Natural killer cell (primary cell): Measurements from ENCODE around the gene ZNF337. TPM values are rescaled to one million over a fixed set of nuclear protein-coding genes. Genes with fewer than 3 reads are reported as not detected.

Experiments used
- ATAC-seq, 3 donors: fragments of 150-1000 bp in 2 of 3; fragments of 200-7000 bp in 1 of 3; cut with Tn5 transposase; 1 replicate in 1 of 3; 2 replicates in 2 of 3; pipeline ENCODE4 v1.10.0; 2021; ENCODE audit warnings: mild to moderate bottlenecking in 2 of 3, moderate library complexity in 2 of 3
- DNase-seq, 2 donors: peaks; one replicate each; pipeline versions ENCODE4 v3.0.0 to v3.0.0-alpha.2; 2013 to 2021; ENCODE audit warnings: mixed read lengths in 1 of 2
- H3K27ac ChIP-seq: one replicate; pipeline ENCODE4 v1.5.1; 2013; ENCODE audit warnings: mild to moderate bottlenecking, low read length
- H3K27me3 ChIP-seq: one replicate; pipeline ENCODE4 v1.6.1; 2013; ENCODE audit warnings: low read length; ENCODE audit not compliant: control insufficient read depth, insufficient read depth
- H3K36me3 ChIP-seq: one replicate; pipeline ENCODE4 v1.6.1; 2013; ENCODE audit warnings: low read length; ENCODE audit not compliant: control insufficient read depth, insufficient read depth
- H3K4me1 ChIP-seq: one replicate; pipeline ENCODE4 v1.6.1; 2013; ENCODE audit warnings: low read length; ENCODE audit not compliant: control insufficient read depth, insufficient read depth
- H3K4me3 ChIP-seq: one replicate; pipeline ENCODE4 v1.5.1; 2013; ENCODE audit warnings: low read length
- H3K9me3 ChIP-seq: one replicate; pipeline ENCODE4 v1.6.1; 2013; ENCODE audit warnings: low read length; ENCODE audit not compliant: control insufficient read depth, insufficient read depth
- H3K27ac Mint-ChIP-seq, 2 donors: one replicate each; pipeline ENCODE4 v1.8.0; 2022; ENCODE audit warnings: mild to moderate bottlenecking in 2 of 2, mixed read lengths in 2 of 2, moderate library complexity in 1 of 2
- H3K27me3 Mint-ChIP-seq, 2 donors: one replicate each; pipeline ENCODE4 v1.8.0; 2022; ENCODE audit warnings: low read depth in 2 of 2, mixed read lengths in 2 of 2
- H3K36me3 Mint-ChIP-seq: one replicate; pipeline ENCODE4 v1.8.0; 2022; ENCODE audit warnings: mixed read lengths
- H3K4me1 Mint-ChIP-seq, 2 donors: one replicate each; pipeline ENCODE4 v1.8.0; 2022; ENCODE audit warnings: mixed read lengths in 2 of 2
- H3K4me3 Mint-ChIP-seq: one replicate; pipeline ENCODE4 v1.8.0; 2022; ENCODE audit warnings: mild to moderate bottlenecking, moderate library complexity, mixed read lengths
- H3K9me3 Mint-ChIP-seq, 2 donors: one replicate each; pipeline ENCODE4 v1.8.0; 2022; ENCODE audit warnings: mixed read lengths in 2 of 2
- WGBS: methylation state at CpG from one replicate; pipeline ENCODE4 v1.1.7; 2013; ENCODE audit warnings: missing lambda C conversion rate; ENCODE audit not compliant: insufficient coverage; 5-methylcytosine and 5-hydroxymethylcytosine counted together
- intact Hi-C: fragments of 100-400 bp; cut with micrococcal nuclease; formaldehyde crosslinking; loops from one replicate; pipeline ENCODE4 v1.14.2; 2022
- total RNA-seq, 4 donors: library from RNA; stranded (reverse); fragments of 120-200 nt in 1 of 4; gene quantifications; one replicate each; pipeline versions ENCODE4 v1.2.3 to v1.2.4, GENCODE V29; 2013 to 2022
- TF ChIP-seq, protein P1 (sequence below): fragments of 200-600 bp; IDR thresholded peaks from one replicate; pipeline ENCODE4 v1.8.0; 2022; ENCODE audit warnings: antibody characterized with exemption

Gene ZNF337
- total RNA-seq, 3 donors from 2014 or later (not counting 1 experiment from before 2014, with no cell fraction given): 17.6 to 25.3 (median 18.0) TPM

DNA sequence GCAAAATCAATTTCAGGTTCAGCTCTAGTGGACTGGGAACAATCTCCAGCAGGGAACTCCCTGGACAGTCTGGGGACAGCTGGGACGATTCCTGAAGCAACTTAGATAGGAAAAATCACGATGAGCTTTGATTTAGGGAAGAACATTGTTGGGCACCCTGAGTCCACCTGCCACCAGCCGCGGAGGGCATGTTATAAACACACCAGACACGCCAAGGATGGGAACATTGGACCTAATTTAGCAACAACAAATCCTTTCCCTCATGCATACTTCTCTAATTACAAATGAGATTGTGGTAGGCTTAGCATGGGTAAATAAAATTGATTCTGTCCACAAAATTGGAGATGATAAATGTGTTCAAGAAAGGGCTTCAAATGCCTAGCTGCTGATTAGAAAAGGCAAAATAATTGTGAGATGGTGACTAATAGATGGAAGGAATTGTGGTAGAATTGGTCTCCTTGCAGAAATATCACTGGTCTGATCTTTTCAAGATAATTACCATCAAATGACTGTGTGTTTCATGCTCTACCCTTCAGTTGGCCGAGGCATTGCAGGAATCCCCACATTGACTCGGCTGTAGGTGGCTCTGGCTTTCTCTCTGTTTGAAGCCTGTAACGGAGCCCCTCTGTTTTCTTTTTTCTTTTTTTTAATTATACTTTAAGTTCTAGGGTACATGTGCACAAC, 66.7 kb downstream of the ZNF337 start:
- no peak for DNase-seq
- 90% methylated on average over 7 of the region's 8 CpGs for WGBS
- Mint-ChIP-seq H3K27ac (no peak overlapping the region), H3K36me3 (no peaks in the 10 kb centered on the region), H3K4me1 (no peaks in the 10 kb centered on the region), H3K27me3 (no peaks in the 10 kb centered on the region), H3K9me3 (no peaks in the 10 kb centered on the region), H3K4me3 (no peak overlapping the region)
- Histone ChIP-seq H3K27ac (no peak overlapping the region), H3K9me3 (no peaks in the 10 kb centered on the region), H3K4me1 (no peaks in the 10 kb centered on the region), H3K4me3 (no peak overlapping the region), H3K27me3 (no peaks in the 10 kb centered on the region), H3K36me3 (no peaks in the 10 kb centered on the region)
- intact Hi-C loops: no loop called here
- no peak for ATAC-seq
- TF ChIP-seq, protein P1, sequence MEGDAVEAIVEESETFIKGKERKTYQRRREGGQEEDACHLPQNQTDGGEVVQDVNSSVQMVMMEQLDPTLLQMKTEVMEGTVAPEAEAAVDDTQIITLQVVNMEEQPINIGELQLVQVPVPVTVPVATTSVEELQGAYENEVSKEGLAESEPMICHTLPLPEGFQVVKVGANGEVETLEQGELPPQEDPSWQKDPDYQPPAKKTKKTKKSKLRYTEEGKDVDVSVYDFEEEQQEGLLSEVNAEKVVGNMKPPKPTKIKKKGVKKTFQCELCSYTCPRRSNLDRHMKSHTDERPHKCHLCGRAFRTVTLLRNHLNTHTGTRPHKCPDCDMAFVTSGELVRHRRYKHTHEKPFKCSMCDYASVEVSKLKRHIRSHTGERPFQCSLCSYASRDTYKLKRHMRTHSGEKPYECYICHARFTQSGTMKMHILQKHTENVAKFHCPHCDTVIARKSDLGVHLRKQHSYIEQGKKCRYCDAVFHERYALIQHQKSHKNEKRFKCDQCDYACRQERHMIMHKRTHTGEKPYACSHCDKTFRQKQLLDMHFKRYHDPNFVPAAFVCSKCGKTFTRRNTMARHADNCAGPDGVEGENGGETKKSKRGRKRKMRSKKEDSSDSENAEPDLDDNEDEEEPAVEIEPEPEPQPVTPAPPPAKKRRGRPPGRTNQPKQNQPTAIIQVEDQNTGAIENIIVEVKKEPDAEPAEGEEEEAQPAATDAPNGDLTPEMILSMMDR: no peak

DNA sequence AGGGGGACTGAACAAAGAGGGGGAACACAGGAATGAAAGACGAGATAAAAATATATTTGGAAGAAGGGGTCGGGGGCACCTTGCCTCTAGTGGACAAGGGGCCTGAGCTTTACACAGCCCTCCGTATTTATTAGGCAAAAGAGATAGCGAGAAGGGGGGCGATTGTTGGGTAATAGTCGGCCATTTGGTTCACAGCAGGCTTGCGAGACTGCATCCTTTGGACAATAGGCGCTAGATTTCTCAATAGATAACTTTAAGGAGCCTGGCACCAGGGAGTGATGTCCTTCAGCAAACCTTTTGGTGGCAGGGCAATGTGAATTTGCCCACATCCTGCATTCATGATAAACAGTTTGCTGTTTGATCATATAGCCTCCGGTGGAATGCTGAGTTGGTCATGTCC, 69.9 kb downstream of the ZNF337 start:
- H3K36me3 Mint-ChIP-seq: no peaks in the 10 kb centered on the region
- Histone ChIP-seq H3K27ac (no peak overlapping the region), H3K4me3 (no peak overlapping the region), H3K4me1 (peaks cover 16% of the 10 kb centered on the region), H3K27me3 (no peaks in the 10 kb centered on the region), H3K9me3 (no peaks in the 10 kb centered on the region), H3K36me3 (no peaks in the 10 kb centered on the region)
- ATAC-seq (no peak), DNase-seq (no peak)
- H3K9me3 Mint-ChIP-seq: no peaks in the 10 kb centered on the region
- TF ChIP-seq, protein P1: no peak
- intact Hi-C loops: no loop called here
- H3K4me3 Mint-ChIP-seq: no peak overlapping the region
- 95% methylated on average over 9 of the region's 9 CpGs for WGBS
- no peak overlapping the region for H3K27ac Mint-ChIP-seq
- no peaks in the 10 kb centered on the region for H3K27me3 Mint-ChIP-seq
- peaks cover 23 to 25% of the 10 kb centered on the region in 2 donors for H3K4me1 Mint-ChIP-seq

DNA sequence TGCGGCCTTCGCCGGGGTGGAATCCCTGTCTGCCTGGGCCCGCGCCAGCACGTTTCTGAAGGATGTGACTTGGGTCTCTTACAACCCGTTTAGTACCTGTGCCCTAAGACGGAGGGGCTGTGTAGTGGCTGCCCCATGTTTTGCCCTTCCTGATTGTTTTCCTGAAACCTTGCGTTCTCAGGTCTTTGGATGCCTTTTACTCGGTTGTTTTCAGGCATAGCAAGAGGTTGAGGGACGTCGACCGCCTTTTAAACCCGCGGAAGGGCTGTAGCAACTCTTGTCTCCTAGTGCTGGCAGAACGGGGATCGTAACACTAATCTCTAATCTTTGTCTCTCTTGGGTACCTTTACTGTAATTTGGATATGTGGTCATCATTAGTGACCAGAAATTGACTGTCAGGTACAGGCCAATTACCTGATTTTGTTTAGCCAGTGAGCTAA, 72.1 kb downstream of the ZNF337 start:
- no peaks in the 10 kb centered on the region for H3K9me3 ChIP-seq
- Mint-ChIP-seq H3K4me1 (peaks cover 24 to 30% of the 10 kb centered on the region in 2 donors), H3K4me3 (peak overlapping the region; percentile 97), H3K27me3 (no peaks in the 10 kb centered on the region), H3K36me3 (no peaks in the 10 kb centered on the region), H3K9me3 (no peaks in the 10 kb centered on the region), H3K27ac (peak overlapping the region; percentile 92 to 96)
- H3K36me3 ChIP-seq: no peaks in the 10 kb centered on the region
- H3K4me3 ChIP-seq: peak overlapping the region; percentile 89
- H3K4me1 ChIP-seq: peaks cover 16% of the 10 kb centered on the region
- DNase-seq (no peak), ATAC-seq (no peak)
- H3K27ac ChIP-seq: peak overlapping the region; percentile 89
- 49% methylated on average over 17 of the region's 17 CpGs for WGBS
- TF ChIP-seq, protein P1: no peak
- intact Hi-C loops: no loop called here
- H3K27me3 ChIP-seq: no peaks in the 10 kb centered on the region

Other genes starting within 250 kb of the ZNF337 start
- 1 to 10 TPM; 3.1 to 6.9 (median 4.9) TPM for gene NINL, start 111.3 kb downstream of the ZNF337 start, total RNA-seq
- gene NANP, start 72.8 kb downstream of the ZNF337 start, total RNA-seq: 1 to 10 TPM; 3.1 to 4.0 (median 3.2) TPM